GM12892 (cell line): ENCODE measurements around the gene PALLD.

Experiments
- DNase-seq: peaks from one replicate; pipeline ENCODE4 v3.0.0; 2011; ENCODE audit not compliant: insufficient read length
- FAIRE-seq: peaks from 2 replicates; lab custom pipeline; 2011; peaks lifted over from hg19 to GRCh38; lab: Jason Lieb, UNC
- POLR2A ChIP-seq: IDR thresholded peaks from 2 replicates; pipeline ENCODE4 v1.6.1; 2011; ENCODE audit warnings: low read depth, low read length, control low read depth
- POLR2AphosphoS5 ChIP-seq: IDR thresholded peaks from 2 replicates; pipeline ENCODE4 v1.6.1; 2011; ENCODE audit warnings: low read depth, low read length, control low read depth
- TAF1 ChIP-seq: IDR thresholded peaks from 2 replicates; pipeline ENCODE4 v1.6.1; 2011; ENCODE audit warnings: low read depth, mild to moderate bottlenecking, control low read depth, low read length, borderline replicate concordance

Gene PALLD

GRCh38 chr4:168637872-168638756 lies 141.3 kb downstream of the PALLD start:
- no peak for TF ChIP-seq POLR2A
- TF ChIP-seq POLR2AphosphoS5 = no peak
- TF ChIP-seq TAF1 = no peak
- no peak for DNase-seq
- FAIRE-seq = no peak

GRCh38 chr4:168639914-168640313 lies 143.1 kb downstream of the PALLD start:
- DNase-seq = no peak
- TF ChIP-seq TAF1 = no peak
- TF ChIP-seq POLR2AphosphoS5 = no peak
- TF ChIP-seq POLR2A = no peak
- FAIRE-seq = no peak

- TF ChIP-seq TAF1 (no peak), POLR2A (no peak), POLR2AphosphoS5 (no peak)
- DNase-seq (no peak), FAIRE-seq (no peak)
These were observed 144.9 kb downstream of the PALLD start for GRCh38 chr4:168641811-168642140.

GRCh38 chr4:168642591-168642990 lies 145.7 kb downstream of the PALLD start:
- no peak for TF ChIP-seq POLR2A
- TF ChIP-seq TAF1 = no peak
- no peak for TF ChIP-seq POLR2AphosphoS5
- DNase-seq (no peak), FAIRE-seq (no peak)

- DNase-seq = no peak
- FAIRE-seq = no peak
- TF ChIP-seq POLR2A = no peak
- no peak for TF ChIP-seq POLR2AphosphoS5
- no peak for TF ChIP-seq TAF1
These were observed 146.4 kb downstream of the PALLD start for GRCh38 chr4:168643111-168643795.

GRCh38 chr4:168643796-168644159 lies 146.9 kb downstream of the PALLD start:
- no peak for DNase-seq
- no peak for FAIRE-seq
- TF ChIP-seq TAF1 (no peak), POLR2A (no peak), POLR2AphosphoS5 (no peak)

GRCh38 chr4:168646001-168646768 lies 149.3 kb downstream of the PALLD start:
- no peak for FAIRE-seq
- DNase-seq = no peak

GRCh38 chr4:168647646-168648375 lies 151.0 kb downstream of the PALLD start:
- DNase-seq (no peak), FAIRE-seq (no peak)
- no peak for TF ChIP-seq POLR2AphosphoS5
- TF ChIP-seq POLR2A = no peak
- no peak for TF ChIP-seq TAF1

More at GRCh38 chr4:168646001-168646768, 149.3 kb downstream of the PALLD start:
- TF ChIP-seq POLR2A (no peak), POLR2AphosphoS5 (no peak), TAF1 (no peak)

GRCh38 chr4:168648494-168648893 lies 151.6 kb downstream of the PALLD start:
- DNase-seq (no peak), FAIRE-seq (no peak)
- TF ChIP-seq TAF1 (no peak), POLR2AphosphoS5 (no peak), POLR2A (no peak)

- no peak for DNase-seq
- TF ChIP-seq POLR2A (no peak), POLR2AphosphoS5 (no peak), TAF1 (no peak)
- no peak for FAIRE-seq
These were observed 152.1 kb downstream of the PALLD start for GRCh38 chr4:168648929-168649328.
